Subcutaneous adipose tissue (tissue), 4 donors: ENCODE results near the gene TNXB. TPM values are rescaled to one million over a fixed set of nuclear protein-coding genes. Genes with fewer than 3 reads are reported as not detected.

Source experiments
- total RNA-seq, 4 donors: library from RNA; depleted of rRNA; stranded (reverse); fragments of >200 nt; gene quantifications; one replicate each; pipeline ENCODE4 v1.1.0, GENCODE V29; 2016
- TF ChIP-seq, protein P1 (sequence below): fragments of 450-650 bp; IDR thresholded peaks from one replicate; pipeline ENCODE4 v1.5.1; 2016; ENCODE audit warnings: low read depth, mild to moderate bottlenecking, control low read depth, antibody characterized with exemption, moderate library complexity

The TNXB gene
- total RNA-seq, 4 donors from 2014 or later = 93.9 to 261 (median 142) TPM

GRCh38 chr6:32069460-32069859 lies 39.7 kb downstream of the TNXB start:
- TF ChIP-seq, protein P1, sequence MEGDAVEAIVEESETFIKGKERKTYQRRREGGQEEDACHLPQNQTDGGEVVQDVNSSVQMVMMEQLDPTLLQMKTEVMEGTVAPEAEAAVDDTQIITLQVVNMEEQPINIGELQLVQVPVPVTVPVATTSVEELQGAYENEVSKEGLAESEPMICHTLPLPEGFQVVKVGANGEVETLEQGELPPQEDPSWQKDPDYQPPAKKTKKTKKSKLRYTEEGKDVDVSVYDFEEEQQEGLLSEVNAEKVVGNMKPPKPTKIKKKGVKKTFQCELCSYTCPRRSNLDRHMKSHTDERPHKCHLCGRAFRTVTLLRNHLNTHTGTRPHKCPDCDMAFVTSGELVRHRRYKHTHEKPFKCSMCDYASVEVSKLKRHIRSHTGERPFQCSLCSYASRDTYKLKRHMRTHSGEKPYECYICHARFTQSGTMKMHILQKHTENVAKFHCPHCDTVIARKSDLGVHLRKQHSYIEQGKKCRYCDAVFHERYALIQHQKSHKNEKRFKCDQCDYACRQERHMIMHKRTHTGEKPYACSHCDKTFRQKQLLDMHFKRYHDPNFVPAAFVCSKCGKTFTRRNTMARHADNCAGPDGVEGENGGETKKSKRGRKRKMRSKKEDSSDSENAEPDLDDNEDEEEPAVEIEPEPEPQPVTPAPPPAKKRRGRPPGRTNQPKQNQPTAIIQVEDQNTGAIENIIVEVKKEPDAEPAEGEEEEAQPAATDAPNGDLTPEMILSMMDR = no peak

DNA sequence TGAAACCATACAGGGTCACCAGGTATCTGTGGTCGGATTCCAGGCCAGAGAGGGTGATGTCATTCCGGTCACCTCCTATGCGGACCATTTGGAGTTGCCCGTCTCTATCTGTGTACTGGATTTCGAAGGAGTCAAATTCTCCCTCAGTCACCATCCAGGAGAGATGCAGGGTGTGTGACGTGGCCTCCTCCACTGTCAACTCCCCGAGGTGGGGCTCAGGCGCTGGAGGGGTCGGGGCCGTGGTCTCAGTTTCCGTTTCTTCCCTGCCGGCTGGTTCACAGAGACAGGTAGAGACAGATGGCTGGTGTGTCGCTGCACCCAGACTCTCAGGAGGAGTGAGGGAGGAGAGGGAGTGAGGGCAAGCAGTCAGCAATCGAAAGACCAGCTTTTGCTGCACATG lies 40.3 kb downstream of the TNXB start:
- TF ChIP-seq, protein P1 = no peak

DNA sequence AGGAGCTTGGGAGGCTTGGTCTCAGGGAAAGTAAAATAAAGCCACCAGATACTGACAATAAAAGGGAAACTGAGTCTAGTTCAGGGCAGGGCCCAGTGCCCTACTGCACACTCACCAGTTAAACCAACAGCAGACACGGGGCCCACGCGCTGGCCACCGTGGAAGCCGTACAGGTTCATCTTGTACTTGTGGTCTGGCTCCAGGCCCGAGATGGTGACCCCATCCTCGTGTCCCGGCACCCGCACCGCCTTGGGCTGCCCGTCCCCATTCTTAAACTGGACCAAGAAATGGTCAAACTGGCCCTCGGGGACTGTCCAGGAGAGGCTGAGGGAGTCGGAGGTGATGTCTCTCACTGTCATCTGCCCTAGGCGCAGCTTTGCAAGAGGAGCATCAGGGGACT lies 44.4 kb downstream of the TNXB start:
- TF ChIP-seq, protein P1 = no peak

DNA sequence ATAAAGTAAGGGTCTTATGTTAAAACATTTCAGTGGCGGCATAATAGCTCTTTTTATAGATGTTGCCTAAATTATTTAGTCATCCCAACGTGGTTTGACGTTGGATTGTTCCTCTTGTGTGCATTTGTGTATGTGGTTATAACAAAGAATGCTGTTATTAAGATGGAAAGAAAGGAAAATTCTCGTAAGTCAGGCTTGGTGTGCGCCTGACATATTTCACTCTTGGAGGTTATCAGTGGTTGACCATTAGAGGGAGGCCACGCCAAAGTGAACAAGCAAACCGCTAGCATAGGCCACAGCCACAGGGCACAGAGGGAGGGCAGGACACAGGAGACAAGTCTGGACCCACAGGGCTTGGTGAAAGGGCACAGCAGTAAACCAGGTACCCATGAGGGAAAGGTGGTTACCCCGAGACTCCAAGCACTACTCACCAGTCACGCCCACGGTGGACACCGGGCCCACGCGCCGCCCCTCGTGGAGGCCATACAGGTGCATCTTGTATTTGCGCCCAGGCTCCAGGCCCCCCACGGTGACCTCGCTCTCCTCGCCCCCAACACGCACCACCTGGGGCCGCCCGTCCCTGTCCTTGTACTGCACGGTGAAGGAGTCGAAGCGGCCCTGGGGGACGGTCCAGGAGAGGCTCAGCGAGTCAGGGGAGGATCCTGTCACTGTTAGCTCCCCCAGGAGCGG lies 48.0 kb downstream of the TNXB start:
- TF ChIP-seq, protein P1 = no peak

DNA sequence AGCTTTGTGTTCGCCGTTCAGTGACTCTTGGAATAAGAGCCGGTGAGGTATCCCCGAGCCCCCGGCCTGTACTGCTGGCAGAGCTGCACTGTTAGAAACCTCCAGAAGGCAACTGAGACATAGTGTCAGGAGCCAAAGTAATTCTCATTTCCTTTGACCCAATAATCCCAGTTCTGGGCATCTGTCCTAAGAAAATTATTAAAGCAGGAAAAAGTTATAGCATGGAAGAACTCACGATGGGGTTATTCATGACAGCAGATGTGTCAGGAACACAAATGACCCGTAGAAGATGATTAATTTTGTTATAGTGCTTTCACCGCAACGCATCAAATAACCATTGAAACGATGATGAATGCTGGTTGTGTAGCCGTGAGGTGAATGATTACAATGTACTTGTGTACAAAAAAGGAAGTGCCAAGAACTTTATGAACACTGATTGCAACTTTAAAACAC lies 50.6 kb downstream of the TNXB start:
- TF ChIP-seq, protein P1 = no peak

GRCh38 chr6:32057966-32058365 lies 51.2 kb downstream of the TNXB start:
- TF ChIP-seq, protein P1 = no peak

- TF ChIP-seq, protein P1 = no peak
These were observed 52.9 kb downstream of the TNXB start for GRCh38 chr6:32056254-32056653.
